HL-60/S4 treated with retinoic acid at 250 ng/mL for 4 days and 3 days (cell line): ENCODE data around the gene SMIM23.

Experiments
- in situ Hi-C: fragments of 300-500 bp; cut with MboI; formaldehyde crosslinking; loops from 2 replicates; pipeline ENCODE4 v1.7.0; 2022; ENCODE audit warnings: low sequenced_read_pairs

The SMIM23 gene

DNA sequence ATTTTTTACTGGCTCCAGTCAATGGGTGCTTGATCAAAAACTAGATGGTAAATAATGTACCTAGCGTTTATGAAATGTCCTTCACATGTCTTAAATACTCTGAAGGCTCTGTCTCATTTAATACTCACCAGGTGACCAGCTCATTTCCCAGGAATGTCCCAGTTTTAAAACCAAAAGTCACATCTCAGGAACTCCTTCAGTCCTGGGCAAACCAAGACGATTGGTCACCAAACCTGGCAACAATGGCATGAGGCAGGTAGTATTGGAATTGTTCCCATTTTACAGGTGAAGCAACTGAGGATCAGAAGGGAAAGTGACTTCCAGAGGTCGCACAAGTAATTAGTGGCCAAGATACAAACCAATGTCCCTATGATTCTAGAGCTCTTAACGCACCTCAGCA lies 27.7 kb downstream of the SMIM23 start:
- in situ Hi-C loops, result no loop called here

- in situ Hi-C loops, result no loop called here
Measured at GRCh38 chr5:171813813-171814490, 28.3 kb downstream of the SMIM23 start.

DNA sequence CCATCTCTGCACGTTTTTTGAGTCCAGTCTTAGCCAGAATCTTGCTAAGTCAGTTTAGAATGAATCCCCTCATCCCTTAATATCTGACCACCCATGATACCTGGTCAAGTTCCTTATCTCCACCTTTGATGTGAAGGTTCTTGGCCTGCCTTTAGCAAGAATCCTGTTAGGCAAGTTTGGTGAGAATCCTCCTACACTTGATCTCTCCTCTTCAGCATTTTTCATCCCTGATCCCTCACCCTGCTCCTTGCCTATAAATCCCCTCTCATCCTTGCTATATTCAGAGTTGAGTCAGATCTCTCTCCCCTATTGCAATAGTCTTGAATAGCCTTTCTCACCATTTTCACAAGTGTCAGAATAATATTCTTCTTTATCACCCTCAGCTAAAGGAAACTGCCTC lies 31.0 kb downstream of the SMIM23 start:
- in situ Hi-C loops, result no loop called here

DNA sequence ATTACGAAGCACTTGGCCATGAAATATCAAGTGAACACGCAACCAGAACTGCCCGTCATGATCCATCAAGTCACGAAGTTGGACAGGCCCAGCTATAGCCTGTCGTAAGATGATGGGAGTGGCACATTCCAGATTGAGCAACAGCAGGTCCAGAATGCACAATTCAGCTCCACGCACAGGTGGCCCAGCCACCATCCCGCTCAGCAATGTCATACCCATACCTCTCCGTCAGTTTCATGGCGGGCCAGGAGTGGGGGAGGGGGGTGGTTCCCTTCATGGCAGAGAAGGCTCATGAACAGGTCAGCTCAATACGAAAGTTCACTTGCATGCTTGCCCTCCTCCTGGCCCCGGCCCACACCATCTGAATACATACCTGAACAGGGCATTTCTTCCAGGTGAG lies 34.9 kb downstream of the SMIM23 start:
- in situ Hi-C loops, result no loop called here

GRCh38 chr5:171821286-171821685 lies 35.7 kb downstream of the SMIM23 start:
- in situ Hi-C loops, result no loop called here

- in situ Hi-C loops, result no loop called here
Measured at GRCh38 chr5:171823269-171823668, 37.7 kb downstream of the SMIM23 start.

DNA sequence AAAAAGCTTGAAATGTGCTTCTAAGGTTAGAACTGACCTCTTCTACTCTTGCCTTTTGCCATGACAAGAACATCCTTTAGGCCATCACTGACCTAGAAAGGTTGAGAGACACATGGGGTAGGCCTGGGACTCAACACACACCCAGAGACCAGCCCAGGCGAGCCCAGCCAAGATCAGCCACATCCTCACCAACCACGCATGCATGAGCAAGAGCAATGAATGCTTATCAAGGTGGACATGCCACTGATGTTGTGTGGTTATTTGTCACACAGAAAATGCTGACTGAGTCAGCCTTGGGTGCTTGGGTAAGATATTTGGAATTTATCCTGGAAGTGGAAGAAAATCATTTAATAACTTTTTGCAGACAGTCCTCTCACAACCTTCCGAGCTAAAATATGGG lies 39.4 kb downstream of the SMIM23 start:
- in situ Hi-C loops, result no loop called here

- in situ Hi-C loops, result no loop called here
Measured at GRCh38 chr5:171826132-171826531, 40.5 kb downstream of the SMIM23 start.

DNA sequence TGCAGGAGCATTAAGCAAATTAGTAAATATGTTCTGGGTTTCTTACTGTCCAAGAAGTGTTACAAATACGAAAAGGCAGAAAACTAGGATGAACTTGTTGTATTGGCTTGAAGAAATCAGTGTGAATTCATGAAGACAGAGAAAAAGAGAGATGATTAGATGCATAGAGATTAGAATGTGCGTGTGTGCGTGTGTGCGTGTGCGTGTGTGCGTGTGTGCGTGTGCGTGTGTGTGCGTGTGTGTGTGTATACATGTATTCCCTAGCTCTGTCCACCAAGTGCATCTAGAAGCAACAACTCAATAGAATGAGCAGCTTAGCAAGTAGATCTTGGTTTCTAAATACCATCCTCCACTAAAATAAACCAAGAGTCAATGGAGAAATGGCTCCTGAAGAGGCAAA lies 41.5 kb downstream of the SMIM23 start:
- in situ Hi-C loops, result no loop called here

GRCh38 chr5:171830686-171831085 lies 45.1 kb downstream of the SMIM23 start:
- in situ Hi-C loops, result no loop called here

DNA sequence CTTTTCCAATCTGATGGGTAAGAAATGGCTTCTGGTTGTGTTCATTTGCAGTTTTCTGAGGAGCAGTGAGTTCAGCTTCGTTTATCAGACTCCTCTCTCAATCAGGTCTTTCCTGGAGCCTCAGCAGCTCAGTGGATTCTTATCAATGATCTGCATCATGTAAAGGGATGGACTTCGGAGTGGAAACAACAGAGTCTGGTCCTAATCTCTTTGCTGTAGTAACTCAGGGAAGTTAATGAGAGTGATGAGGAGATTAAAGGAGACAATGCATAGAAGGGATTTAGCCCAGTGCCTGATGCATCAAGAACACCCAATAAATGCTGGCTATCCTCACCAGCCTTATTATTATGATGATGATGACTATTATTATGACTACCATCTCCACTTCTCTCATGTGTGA lies 47.2 kb downstream of the SMIM23 start:
- in situ Hi-C loops, result no loop called here

GRCh38 chr5:171834461-171834860 lies 48.8 kb downstream of the SMIM23 start:
- in situ Hi-C loops, result no loop called here

GRCh38 chr5:171835066-171835465 lies 49.4 kb downstream of the SMIM23 start:
- in situ Hi-C loops, result no loop called here

- in situ Hi-C loops, result no loop called here
Measured at GRCh38 chr5:171837522-171837921, 51.9 kb downstream of the SMIM23 start.

DNA sequence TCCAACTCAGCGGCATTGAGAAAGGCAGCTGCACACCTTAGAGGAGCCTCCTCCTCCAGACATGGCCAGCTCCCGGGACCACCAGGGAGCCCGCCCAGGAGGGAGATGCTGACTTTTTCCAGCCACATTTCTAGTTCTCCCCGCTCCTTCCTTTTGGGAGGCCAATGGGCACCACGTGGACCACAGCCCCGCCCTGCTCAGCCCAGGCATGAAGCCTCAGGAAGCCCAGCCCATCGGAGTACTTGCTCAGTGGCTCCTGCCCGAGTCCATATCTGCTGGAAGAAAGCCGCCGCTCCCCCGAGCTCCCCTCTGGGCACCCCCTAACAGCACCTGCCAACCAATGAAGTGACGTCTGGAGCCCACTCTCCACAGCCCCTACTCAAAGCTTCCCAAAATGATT lies 52.4 kb downstream of the SMIM23 start:
- in situ Hi-C loops, result no loop called here

- in situ Hi-C loops, result no loop called here
Measured at GRCh38 chr5:171839112-171839511, 53.5 kb downstream of the SMIM23 start.

DNA sequence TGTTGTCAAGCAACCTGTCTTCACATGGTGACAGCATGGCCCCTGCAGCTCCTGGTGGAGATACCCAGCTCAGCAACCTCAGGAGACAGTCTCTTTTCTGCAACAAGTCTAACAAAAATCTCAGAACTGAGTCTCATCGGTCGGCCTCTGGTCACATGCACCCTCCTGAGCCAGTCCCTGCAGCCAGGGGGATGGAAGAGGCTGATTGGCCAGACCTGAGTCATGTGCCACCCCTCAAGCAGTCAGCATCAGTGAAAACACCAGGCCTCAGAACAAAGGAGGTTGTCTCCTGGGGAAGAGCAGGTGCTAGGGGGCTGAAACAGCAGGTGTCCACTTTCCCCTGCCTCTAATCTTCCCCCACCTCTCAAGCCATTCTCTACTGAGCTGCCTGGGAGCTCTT lies 54.4 kb downstream of the SMIM23 start:
- in situ Hi-C loops, result no loop called here
